Measurements from ENCODE around the gene DNASE2.

Gene DNASE2

GRCh38 chr19:12907166-12907565 is 25.9 kb upstream of the DNASE2 start:
- no peak for TF ChIP-seq TAF1 (IDR thresholded peaks at IDR 0.05; ENCODE audit: borderline replicate concordance, insufficient read depth, low read length)
- TF ChIP-seq SIN3A (IDR thresholded peaks at IDR 0.05; ENCODE audit: borderline replicate concordance, insufficient read depth, low read length): no peak
- no peak for TF ChIP-seq POLR2AphosphoS5 (IDR thresholded peaks at IDR 0.05; ENCODE audit: low read depth, low read length)
- no peak for TF ChIP-seq REST (IDR thresholded peaks at IDR 0.05; ENCODE audit: insufficient read depth in 1 of 2, low read depth in 2 of 2, low read length in 2 of 2)
- TF ChIP-seq FOXP2 (optimal IDR thresholded peaks at IDR 0.05; ENCODE audit: borderline replicate concordance, extremely low read depth, extremely low read length, insufficient read depth): no peak

GRCh38 chr19:12899891-12900518 is 18.8 kb upstream of the DNASE2 start:
- TF ChIP-seq REST (IDR thresholded peaks at IDR 0.05; ENCODE audit: insufficient read depth in 1 of 2, low read depth in 2 of 2, low read length in 2 of 2) (no peak), POLR2AphosphoS5 (IDR thresholded peaks at IDR 0.05; ENCODE audit: low read depth, low read length) (no peak), SIN3A (IDR thresholded peaks at IDR 0.05; ENCODE audit: borderline replicate concordance, insufficient read depth, low read length) (no peak), FOXP2 (optimal IDR thresholded peaks at IDR 0.05; ENCODE audit: borderline replicate concordance, extremely low read depth, extremely low read length, insufficient read depth) (no peak)

GRCh38 chr19:12896460-12896859 is 15.2 kb upstream of the DNASE2 start:
- no peak for TF ChIP-seq REST (IDR thresholded peaks at IDR 0.05; ENCODE audit: insufficient read depth in 1 of 2, low read depth in 2 of 2, low read length in 2 of 2)
- no peak for TF ChIP-seq TAF1 (IDR thresholded peaks at IDR 0.05; ENCODE audit: borderline replicate concordance, insufficient read depth, low read length)
- TF ChIP-seq POLR2AphosphoS5 (IDR thresholded peaks at IDR 0.05; ENCODE audit: low read depth, low read length): no peak
- TF ChIP-seq FOXP2 (optimal IDR thresholded peaks at IDR 0.05; ENCODE audit: borderline replicate concordance, extremely low read depth, extremely low read length, insufficient read depth): no peak
- TF ChIP-seq SIN3A (IDR thresholded peaks at IDR 0.05; ENCODE audit: borderline replicate concordance, insufficient read depth, low read length): no peak

GRCh38 chr19:12893582-12893981 is 12.3 kb upstream of the DNASE2 start:
- TF ChIP-seq SIN3A (IDR thresholded peaks at IDR 0.05; ENCODE audit: borderline replicate concordance, insufficient read depth, low read length): no peak
- TF ChIP-seq POLR2AphosphoS5 (IDR thresholded peaks at IDR 0.05; ENCODE audit: low read depth, low read length): no peak
- TF ChIP-seq REST (IDR thresholded peaks at IDR 0.05; ENCODE audit: insufficient read depth in 1 of 2, low read depth in 2 of 2, low read length in 2 of 2): no peak
- no peak for TF ChIP-seq TAF1 (IDR thresholded peaks at IDR 0.05; ENCODE audit: borderline replicate concordance, insufficient read depth, low read length)

- no peak for TF ChIP-seq SIN3A (IDR thresholded peaks at IDR 0.05; ENCODE audit: borderline replicate concordance, insufficient read depth, low read length)
- TF ChIP-seq POLR2AphosphoS5 (IDR thresholded peaks at IDR 0.05; ENCODE audit: low read depth, low read length): no peak
- no peak for TF ChIP-seq FOXP2 (optimal IDR thresholded peaks at IDR 0.05; ENCODE audit: borderline replicate concordance, extremely low read depth, extremely low read length, insufficient read depth)
- no peak for TF ChIP-seq REST (IDR thresholded peaks at IDR 0.05; ENCODE audit: insufficient read depth in 1 of 2, low read depth in 2 of 2, low read length in 2 of 2)
- TF ChIP-seq TAF1 (IDR thresholded peaks at IDR 0.05; ENCODE audit: borderline replicate concordance, insufficient read depth, low read length): no peak
Measured at GRCh38 chr19:12891553-12892021, 10.3 kb upstream of the DNASE2 start.

All from PFSK-1 (cell line).